Measurements from ENCODE around the gene GNB1.

The GNB1 gene

GRCh38 chr1:1922702-1922955 is 31.7 kb upstream of the GNB1 start:
- peak; percentile 42 for DNase-seq

GRCh38 chr1:1921901-1922701 is 31.2 kb upstream of the GNB1 start:
- peak; percentile 42 for DNase-seq

GRCh38 chr1:1921459-1921862 is 30.6 kb upstream of the GNB1 start:
- DNase-seq = peak; percentile 39

DNA sequence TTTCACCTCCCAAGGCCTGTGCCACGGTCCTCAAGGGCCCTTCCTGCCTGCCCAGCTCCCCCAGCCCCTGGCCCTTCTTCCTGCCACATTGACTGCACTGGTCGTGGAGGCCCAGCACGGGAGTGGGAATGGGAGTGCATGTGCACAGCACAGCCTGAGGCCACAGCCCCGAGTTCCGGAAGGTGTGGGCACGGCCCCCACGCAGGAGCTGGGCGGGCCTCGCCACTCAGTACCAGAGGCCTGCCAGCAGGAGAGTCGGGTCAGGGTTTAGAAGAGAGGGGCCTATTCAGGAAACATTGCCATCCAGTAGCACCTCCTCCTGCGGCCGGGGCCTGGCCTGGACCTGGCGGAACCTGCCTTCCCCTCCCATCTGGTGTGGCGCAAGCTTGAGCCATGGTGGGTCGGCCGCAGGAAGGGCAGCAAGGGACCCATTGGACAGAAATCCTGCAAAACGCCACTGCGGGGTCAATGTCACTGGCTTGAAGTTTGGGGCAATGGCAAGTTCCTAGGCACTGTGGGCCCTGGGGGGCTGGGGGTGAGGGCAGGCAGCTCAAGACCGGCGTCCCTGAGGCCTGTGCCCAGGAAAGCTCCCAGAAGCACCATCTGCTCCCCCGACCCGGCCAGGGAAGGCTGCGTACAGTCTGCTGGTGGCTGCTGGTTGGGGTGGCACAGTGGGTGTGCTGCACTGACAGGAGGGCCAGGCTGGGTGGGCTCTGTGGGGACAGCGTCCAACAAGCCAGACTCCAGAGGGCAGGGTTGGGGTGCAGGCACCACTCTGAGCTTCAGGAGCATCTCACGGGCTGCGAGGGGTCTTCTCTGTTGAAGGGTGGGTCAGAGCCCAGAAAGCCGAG is 29.9 kb upstream of the GNB1 start:
- DNase-seq = peak; percentile 46

DNA sequence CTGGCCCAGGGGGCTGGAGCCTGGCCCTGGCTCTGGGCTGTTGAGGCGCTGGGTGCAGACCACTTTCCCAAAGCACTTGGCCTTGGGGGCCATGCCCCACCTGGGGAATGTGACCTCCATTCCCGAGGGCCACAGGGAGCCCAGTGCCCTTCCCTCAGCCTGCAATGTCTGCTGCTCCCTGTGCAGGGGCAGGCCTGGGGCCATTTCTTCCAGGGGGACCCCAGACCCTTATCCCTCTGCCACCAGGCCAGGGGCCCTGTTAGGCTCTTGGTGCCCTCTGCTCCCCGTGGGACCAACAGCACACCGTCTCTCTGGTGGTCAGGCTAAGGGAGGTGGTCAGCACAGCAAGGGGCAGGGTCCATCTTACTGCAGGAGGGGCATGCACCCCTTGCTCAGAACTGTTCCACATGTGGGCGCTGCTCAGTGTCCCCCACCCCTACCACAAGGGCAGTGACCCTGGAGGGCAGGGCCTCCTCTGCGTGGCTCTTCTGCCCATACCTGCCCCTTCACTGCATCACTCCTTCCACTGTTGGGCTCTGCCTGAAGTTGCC is 29.2 kb upstream of the GNB1 start:
- peak; percentile 38 for DNase-seq

DNA sequence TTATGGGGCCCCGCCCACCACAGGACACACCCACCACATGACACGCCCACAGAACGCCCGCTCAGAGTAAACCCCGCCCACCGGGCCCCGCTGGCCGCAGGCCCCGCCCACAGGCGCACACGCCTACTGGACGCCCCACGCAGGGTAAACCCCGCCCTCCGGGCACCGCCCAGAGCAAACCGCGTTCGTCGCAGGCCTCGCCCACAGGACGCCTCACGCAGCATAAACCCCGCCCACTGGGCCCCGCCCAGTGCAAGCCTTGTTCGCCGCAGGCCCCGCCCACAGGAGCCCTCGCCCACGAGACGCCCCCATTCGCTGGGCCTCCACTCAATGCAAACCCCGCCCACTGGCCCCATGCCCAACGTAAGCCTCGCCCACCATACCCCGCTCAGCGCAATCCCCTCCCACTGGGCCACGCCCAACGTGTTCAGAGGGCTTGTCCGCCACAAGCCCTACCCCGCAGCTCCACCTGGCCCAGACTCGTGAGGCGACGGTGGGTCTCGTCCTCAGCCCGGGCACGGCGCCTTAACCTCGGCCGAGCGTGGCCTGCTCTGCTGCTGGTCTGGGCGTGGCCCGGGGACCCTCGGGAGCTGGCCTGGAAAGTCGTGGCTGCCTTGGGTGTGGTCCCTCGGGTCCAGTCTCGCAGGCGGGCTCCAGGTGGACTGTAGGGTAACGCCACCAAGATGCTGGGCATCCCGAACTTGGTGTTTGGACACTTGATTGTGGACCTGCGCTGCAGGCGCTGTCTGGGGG is 28.6 kb upstream of the GNB1 start:
- peak; percentile 97 for DNase-seq

DNA sequence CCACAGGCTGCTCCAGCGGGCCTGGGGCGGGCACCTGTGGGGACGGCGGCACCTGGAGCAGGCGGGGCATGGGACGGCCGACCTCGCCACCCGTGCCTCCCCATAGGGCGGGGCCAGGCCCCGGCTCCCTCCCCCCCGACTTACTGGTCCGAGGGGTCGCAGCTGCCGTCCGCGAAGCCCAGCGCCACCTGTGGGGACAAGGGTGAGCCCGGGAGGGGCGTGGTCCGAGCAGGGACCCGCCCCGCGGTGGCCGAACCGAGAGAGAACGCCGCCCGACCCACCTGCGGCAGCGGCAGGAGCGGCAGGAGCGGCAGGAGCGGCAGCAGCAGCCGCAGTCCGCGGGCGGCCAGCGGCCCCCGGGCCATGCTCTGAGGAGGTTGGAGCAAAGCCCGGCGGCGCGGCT is 28.0 kb upstream of the GNB1 start, which contains the start of gene TMEM52:
TMEM52 (minus strand) TSS at position 379 of the 403 bp plus-strand sequence; CDS start at position 365, 14 bp downstream.
- no peak for DNase-seq

GRCh38 chr1:1917995-1918900 is 27.4 kb upstream of the GNB1 start:
- DNase-seq = peak; percentile 38

DNA sequence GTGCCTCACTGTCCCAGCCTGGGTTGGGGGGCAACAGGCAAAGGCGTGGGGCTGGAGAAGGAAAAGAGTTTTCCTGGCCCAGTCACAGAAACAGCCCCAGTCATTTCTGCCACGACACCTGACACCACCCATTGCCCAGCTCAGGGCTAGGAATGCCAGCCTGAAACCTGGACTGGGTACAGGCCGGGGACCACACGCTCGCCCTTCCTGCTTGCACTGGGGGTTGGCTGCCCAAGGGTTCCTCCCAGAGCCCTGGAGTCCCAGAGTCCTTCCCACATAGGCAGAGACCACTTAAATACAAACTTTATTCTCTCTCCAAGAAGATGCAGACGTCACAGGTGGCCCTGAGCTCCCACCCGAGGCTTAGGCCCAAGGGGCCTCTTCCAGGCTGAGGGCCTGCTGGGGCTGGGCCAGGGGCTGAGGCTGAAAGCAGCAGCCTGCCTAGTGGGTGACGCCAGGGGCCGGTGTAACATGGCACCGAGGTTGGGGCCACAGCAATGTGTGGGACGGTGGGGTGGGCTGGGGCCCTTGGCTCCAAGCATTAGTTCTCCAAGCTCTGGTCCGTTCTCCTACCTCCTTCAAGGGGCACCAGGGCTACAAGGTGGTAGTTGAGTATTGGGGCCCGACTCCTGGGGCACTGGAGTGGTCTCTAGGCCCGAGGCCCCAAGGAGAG is 26.6 kb upstream of the GNB1 start:
- DNase-seq = no peak

DNA sequence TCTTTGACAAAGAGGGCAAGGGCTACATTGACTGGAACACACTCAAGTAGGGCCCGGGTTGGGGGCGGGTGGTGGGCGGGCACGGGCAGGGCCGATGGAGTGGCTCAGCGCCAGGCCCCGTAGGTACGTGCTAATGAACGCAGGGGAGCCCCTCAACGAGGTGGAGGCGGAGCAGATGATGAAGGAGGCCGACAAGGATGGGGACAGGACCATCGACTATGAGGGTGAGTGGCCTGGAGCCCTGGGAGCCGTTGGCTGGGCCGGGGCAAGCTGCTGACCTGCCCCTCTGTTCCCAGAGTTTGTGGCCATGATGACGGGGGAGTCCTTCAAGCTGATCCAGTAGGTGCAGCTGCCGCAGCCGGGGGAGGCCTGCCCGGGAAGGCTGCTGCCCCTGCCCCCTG is 26.0 kb upstream of the GNB1 start:
- DNase-seq = peak; percentile 42

GRCh38 chr1:1915911-1916840 is 25.3 kb upstream of the GNB1 start:
- DNase-seq = no peak

GRCh38 chr1:1914971-1915692 is 24.2 kb upstream of the GNB1 start, which contains the start of gene CALML6:
Gene CALML6 (plus strand): TSS chr1:1915260. CDS start chr1:1915281, 21 bp downstream.
- DNase-seq = peak; percentile 44

GRCh38 chr1:1914101-1914970 is 23.4 kb upstream of the GNB1 start:
- peak; percentile 9 for DNase-seq

DNA sequence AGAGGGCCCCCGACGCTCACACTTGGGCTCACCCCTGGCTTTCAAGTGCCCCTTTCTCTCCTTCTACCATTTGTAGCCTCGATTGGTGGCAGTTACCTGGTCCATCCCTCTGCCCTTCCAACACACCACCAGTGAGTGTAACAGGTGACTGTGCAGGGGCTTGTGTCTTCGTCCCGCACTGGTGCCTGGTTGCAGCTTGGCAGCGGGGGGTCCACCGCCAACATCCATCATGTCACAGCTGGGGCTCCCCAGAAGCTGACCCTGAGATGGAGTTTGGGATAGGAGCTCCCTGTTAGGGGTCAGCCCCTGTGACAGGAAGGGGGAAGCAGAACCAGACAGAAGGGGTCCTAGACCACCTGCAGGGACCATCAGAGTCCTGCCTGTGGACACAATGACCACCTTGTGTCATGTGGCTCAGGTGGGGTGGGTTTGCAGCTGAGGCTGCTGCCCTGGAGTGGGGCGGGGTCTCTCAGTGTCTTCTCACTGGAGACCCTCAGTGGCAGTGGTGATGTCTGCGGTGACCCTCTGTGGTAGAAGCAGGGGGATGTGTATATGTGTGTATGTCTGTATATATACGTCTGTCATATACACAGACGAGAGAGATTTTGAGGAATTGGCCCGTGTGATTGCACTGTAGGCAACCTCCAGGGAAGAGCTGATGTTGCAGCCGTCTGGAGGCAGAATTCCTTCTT is 20.6 kb upstream of the GNB1 start:
- no peak for DNase-seq

GRCh38 chr1:1910651-1911331 is 19.9 kb upstream of the GNB1 start:
- peak; percentile 37 for DNase-seq

DNA sequence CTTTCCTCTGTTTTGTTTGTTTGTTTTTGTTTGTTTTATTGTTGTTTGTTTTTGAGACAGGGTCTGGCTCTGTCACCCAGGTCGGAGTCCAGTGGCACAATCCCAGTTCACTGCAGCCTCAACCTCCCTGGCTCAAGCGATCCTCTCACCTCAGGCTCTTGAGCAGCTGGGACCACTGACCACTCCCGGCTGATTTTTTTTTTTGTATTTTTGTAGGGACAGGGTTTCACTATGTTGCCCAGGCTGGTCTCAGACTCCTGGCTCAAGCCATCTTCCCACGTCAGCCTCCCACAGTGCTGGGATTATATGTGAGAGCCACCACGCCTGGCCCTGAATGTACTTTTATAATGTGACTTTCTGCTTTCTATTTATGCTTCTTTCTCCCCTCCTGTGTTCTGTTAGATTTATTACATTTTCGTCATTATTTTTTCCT is 19.2 kb upstream of the GNB1 start:
- no peak for DNase-seq

- no peak for DNase-seq
Observed at GRCh38 chr1:1908506-1908791, 17.6 kb upstream of the GNB1 start.

Measured in right forelimb (tissue), 1 donor.